OCI-LY7 (cell line): ENCODE results near the gene HS3ST3A1.

ENCODE experiments used
- EZH2phosphoT487 ChIP-seq: fragments of 200-600 bp; sonication (generic); IDR thresholded peaks from 2 replicates; pipeline ENCODE4 v1.6.1; 2018; ENCODE audit warnings: low read depth, borderline replicate concordance, mild to moderate bottlenecking, mixed run types, antibody characterized with exemption, low read length, moderate library complexity, mixed read lengths
- TF ChIP-seq, protein P1 (sequence below): fragments of 200-600 bp; sonication (generic); conservative IDR thresholded peaks from 2 replicates; pipeline ENCODE4 v1.5.1; 2014; ENCODE audit warnings: mild to moderate bottlenecking, antibody characterized with exemption, low read length, moderate library complexity, mixed read lengths

DNA sequence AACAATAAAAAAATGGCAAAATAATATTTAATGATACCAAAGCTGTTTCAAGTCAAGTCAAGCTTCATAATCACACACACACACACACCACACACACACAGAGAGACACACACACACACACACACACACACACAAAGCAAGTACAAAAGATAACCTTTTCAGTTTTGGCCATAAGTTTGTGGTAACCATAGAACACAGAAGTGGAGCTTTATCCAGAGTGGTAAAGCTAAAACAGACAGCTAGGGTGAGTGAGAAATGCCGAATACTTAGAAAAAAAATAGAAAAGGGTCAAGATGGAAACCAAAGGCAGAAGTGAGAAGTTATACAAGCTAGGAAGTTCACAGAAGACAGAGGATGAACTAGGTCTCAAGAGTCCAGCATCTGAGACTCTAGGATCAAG is 79.0 kb downstream of the HS3ST3A1 start:
- TF ChIP-seq, protein P1, sequence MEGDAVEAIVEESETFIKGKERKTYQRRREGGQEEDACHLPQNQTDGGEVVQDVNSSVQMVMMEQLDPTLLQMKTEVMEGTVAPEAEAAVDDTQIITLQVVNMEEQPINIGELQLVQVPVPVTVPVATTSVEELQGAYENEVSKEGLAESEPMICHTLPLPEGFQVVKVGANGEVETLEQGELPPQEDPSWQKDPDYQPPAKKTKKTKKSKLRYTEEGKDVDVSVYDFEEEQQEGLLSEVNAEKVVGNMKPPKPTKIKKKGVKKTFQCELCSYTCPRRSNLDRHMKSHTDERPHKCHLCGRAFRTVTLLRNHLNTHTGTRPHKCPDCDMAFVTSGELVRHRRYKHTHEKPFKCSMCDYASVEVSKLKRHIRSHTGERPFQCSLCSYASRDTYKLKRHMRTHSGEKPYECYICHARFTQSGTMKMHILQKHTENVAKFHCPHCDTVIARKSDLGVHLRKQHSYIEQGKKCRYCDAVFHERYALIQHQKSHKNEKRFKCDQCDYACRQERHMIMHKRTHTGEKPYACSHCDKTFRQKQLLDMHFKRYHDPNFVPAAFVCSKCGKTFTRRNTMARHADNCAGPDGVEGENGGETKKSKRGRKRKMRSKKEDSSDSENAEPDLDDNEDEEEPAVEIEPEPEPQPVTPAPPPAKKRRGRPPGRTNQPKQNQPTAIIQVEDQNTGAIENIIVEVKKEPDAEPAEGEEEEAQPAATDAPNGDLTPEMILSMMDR: no peak
- TF ChIP-seq EZH2phosphoT487: no peak
